HG03521 (cell line): ENCODE data around the gene FUZ.
"Not testable (repeated sequence)": the region's sequence is repeated elsewhere in the genome, so short reads cannot be mapped to it uniquely, and the experiment has no call there.

ENCODE experiments used
- ATAC-seq: cut with Tn5 transposase; IDR thresholded peaks from one replicate; pipeline ENCODE4 v1.9.1; 2021; ENCODE audit warnings: mild to moderate bottlenecking, moderate library complexity; ENCODE audit not compliant: unreplicated experiment

FUZ gene

DNA sequence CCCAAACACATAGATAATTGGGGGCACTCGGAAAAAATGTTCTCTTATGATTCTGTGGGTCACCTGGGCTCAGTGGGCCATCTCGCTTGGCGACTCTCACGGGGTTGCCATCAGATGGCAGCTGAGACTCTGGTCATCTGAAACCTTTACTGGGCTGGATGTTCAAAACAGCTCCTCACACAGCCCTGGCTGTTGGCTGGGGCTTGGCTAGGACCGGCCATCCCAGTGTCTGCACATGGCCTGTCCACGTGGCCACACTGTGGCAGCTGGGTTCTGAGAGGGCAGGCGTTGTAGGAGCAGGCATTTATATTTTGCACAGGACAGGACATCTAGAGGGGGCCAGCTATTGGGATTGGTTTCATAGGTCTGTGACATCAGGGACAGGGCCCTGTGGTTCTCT is 20.5 kb upstream of the FUZ start:
- ATAC-seq = no peak

DNA sequence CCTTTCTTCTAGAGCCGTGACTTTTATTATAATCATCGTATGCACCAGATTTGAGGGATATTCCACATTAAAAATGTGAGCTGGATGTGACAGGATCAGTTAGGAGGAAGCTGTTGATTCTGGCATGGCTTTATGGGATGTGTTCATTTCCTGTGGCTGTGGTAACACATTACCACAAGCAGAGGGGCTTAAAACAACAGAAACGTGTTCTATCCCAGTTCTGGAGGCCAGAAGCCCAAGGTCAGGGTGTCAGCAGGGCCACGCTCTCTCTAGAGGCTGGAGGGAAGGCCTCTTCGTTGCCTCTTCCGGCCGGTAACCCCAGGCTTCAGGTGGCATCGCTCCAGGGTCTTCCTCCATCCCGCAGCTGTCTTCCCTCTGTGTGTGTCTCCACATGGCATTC is 19.5 kb upstream of the FUZ start:
- ATAC-seq = no peak

DNA sequence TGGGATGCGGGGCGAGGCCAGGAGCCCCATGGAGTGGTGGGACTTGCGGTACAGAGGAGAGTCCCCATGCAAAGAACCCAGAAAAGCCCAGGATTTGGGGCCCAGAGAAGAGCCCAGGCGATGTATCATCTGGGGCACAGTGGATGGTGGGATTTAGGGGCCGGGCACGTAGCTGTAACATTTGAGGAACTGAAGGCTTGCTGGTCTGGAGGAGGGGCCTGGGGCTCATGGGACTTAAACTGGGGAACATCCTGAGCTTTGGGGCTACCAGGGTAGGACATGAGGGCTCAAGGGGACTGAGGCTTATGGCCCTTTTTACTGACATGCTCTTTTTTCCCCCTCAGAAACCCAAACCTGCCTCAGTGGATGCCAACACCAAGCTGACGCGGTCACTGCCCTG is 18.5 kb upstream of the FUZ start:
- ATAC-seq = no peak

DNA sequence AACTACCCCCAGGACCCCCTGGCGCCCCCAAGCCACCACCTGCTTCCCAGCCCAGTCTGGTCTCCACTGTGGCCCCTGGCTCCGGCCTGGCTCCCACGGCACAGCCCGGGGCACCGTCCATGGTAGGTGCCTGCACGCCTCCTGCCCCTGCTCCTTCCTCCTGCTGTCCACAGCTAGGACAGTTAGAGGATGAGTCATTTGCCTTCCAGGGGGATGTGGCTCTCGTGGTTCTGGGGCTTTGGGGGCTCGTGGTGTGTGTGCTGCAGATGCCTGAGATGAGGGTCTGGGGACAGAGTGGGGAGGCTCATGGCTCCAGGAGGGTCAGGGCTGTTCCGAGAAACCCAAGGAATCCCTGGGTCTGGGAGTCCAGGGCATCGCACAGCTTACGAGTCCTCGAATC is 17.7 kb upstream of the FUZ start:
- ATAC-seq = no peak

DNA sequence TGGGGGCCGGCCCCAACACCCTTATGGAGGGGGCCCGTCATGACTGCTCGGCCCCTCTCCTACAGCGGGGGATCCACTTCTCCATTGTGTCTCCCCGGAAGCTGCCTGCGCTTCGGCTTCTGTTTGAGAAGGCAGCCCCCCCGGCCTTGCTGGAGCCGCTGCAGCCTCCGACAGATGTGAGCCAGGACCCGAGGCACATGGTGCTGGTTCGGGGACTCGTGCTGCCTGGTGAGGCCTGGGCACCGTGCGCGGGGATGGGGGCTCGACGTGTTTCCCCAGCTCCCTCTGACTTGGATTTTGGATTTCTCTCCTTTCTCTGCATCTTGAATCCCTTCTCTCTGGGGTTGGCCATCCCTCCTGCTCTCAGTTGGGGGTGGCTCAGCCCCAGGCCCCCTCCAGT is 16.6 kb upstream of the FUZ start:
- no peak for ATAC-seq

DNA sequence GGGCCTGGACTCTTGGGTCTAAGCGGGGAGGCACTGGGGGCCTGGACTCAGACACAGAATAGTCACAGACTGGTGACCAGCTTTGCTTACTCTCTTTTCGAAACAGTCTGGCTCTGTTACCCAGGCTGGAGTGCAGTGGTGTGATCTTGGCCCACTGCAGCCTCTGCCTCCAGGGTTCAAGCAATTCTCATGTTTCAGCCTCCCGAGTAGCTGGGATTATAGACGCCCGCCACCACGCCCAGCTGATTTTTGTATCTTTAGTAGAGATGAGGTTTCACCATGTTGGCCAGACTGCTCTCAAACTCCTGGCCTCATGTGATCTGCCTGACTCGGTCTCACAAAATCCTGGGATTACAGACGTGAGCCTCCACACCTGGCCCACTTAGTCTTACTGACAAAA is 16.1 kb upstream of the FUZ start:
- no peak for ATAC-seq

DNA sequence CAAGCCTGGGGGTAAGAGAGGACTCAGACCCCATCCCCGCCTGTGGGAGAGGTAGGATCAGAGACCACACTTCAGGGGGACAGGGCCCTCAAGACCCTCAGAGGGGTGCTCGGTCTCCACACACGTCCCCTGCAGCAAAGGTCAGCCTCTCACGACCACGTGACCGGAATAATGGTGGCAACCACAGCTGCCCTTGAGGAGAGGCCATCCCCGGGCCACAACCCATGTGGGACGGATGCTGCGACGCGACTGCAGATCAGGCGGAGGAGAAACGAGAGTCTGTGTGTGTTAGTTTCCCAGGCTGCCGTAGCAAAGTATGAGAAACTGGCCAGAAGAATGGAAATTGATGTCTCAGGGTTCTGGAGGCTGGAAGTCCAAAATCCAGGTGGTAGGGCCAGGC is 13.9 kb upstream of the FUZ start:
- ATAC-seq = no peak

DNA sequence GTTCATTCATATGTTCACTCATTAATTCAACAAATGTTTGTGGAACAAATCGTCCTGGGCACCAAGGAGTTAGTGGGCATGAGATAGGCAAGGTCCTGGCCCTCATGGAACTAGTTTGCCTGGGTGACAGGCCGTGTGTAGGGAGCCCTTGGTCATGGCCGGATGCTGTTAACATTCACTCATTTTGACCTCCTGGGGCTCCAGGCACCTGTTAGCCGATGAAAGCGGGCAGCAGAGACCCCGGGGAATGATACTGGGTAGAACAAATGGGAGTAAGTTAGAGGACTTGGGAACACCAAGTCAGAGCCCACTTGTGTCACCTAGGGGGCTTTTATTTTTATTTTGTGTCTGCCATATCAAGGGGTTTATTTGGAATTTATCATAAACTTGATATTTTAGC is 11.6 kb upstream of the FUZ start:
- no peak for ATAC-seq

DNA sequence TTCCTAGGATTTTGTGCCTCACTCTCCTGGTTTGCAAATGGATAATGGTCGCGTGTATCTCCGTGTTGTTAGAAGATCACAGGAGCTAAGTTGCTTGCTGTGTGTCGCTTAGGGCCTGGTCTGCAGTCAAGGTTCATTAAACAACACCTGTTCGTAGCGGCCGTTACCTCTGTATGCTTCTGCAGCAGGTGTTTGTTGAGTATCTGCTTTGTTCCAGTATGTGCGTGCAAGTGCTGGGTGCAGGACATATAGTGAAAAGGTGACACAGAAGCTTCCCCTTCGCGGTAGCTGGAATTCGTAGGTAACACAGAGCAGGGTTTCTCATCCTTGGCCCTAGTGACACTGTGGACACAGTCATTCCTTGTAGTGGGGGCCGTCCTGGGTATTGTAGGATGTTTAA is 10.4 kb upstream of the FUZ start:
- ATAC-seq = no peak

DNA sequence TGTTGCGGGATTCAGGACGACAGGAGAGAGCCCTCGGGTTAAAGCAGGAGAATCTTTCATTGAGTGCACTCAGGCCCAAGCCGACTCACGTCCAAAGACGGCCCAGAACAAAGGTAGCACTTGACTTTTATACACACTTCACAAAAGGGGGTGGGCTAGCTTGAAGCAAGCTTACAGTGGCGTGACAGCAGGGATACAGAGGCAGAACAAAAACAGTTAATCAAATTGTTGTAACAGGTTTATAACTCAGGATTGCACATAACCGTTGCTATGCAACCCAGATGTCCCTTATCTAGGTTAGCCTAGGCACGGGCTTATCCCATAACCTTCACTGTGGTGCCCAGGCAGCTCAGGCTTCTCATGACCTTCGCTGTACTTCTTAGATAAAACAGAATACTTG is 7.0 kb upstream of the FUZ start:
- ATAC-seq = no peak

DNA sequence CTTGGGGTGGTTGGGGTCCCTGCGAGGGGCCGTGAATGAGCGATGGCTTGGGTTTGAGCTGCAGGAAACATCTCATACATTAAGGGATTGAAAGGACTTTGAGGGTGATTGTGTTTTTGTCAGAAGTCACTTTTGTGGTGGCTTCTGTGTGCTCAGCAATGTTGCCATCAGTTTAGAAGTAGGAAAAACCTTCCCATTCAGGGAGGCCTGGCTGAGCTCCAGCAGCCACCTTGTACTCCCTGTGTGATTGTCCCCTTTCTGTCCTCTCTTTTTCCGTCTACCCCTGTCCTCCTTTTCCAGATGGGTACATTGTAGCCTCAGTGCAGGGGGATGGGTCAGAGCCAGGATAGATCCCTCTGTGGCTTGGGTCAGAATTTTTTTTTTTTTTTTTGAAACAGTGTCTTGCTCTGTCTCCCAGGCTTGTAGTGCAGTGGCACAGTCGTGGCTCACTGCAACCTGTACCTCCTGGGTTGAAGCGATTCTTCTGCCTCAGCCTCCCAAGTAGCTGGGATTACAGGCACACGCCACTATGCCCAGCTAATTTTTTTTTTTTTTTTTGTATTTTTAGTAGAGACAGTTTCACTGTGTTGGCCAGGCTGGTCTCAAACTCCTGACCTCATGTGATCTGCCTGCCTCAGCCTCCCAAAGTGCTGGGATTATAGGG is 6.5 kb upstream of the FUZ start:
- ATAC-seq = not testable (repeated sequence)

DNA sequence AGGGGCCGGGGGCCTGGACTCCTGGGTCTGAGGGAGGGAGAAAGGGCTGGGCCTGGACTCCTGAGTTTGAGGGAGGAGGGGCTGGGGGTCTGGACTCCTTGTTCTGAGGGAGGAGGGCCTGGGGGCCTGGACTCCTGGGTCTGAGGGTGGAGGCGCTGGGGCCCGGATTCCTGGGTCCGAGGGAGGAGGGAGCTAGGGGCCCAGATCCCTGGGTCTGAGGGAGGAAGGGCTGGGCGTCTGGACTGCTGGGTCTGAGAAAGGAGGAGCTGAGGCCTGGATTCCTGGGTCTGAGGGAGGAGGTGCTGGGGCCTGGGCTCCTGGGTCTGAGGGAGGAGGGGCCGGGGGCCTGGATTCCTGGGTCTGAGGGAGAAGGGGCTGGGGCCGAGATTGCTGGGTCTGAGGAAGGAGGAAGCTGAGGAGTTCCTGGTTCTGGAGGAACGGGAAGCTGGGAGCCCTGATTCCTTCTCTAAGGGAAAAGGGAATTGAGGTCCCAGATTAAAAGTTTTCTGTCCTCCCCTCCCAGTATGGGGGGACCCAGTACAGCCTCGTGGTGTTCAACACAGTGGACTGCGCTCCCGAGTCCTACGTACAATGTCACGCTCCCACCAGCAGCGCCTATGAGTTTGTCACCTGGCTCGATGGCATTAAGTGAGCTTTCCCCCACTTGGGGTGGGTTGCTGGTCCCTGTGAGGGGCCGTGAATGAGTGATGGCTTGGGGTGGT is 5.7 kb upstream of the FUZ start:
- no peak for ATAC-seq

DNA sequence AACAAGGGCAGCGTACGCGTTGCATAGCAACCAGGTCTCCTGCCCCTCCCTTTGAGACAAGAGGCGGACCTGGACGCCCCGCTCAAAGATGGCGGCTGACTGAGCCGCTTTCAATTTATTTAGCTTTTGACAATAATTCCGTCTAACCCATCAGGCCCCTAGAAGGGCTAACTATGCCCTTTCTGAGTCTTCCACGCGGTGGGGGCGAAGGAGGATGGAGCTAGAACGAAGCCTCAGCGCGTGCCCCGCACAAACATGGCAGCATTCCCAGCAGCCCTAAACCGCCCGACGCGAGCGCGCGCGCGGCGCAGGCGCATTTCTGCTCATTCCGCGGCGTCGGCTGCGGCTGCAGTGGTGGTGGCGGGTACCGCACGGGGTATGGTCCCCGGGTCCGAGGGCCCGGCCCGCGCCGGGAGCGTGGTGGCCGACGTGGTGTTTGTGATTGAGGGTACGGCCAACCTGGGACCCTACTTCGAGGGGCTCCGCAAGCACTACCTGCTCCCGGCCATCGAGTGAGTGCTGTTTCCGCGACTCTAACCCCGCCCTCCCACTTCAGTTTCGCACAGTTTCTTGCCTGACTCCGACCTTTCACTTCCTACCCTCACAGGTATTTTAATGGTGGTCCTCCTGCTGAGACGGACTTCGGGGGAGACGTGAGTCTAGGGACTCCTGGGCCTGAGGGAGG is 5.0 kb upstream of the FUZ start, which contains the start of gene MED25:
Gene MED25 (plus strand): TSS at position 326 of the 685 bp plus-strand sequence. CDS start 53 bp downstream, at position 379.
- peak; percentile 62 for ATAC-seq

DNA sequence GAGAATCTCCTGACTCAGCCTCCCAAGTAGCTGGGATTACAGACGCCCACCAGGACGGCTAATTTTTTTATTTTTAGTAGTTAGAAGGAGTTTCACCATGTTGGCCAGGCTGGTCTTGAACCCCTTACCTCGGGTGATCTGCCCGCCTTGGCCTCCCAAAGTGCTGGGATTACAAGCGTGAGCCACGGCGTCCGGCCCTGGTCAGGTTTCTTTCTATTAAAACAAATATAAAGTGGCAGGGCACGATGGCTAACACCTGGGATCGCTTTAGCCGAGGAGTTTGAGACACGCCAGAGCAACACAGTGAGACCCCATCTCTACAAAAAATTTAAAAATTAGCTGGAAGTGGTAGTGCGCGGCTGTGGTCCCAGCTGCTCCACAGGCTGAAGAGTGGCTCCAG is 3.5 kb upstream of the FUZ start:
- no peak for ATAC-seq

DNA sequence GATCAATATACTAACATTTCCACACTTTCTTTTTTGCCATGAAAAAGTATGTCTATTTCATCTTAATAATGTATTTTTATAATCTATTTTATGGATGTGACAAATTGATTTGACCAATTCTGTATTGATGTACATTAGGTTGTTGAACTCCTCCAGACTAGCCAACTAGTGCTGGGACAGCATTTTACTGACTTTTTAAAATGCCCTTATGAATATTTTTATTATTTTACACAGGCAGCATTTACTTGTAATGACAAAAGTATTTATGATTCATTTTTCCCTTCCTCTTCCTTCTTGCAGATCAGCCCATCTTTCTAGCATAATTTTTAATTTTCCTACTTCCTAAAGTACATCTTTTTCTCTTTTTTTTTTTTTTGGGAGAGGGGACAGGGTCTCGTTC is 918 bp upstream of the FUZ start:
- ATAC-seq = no peak

DNA sequence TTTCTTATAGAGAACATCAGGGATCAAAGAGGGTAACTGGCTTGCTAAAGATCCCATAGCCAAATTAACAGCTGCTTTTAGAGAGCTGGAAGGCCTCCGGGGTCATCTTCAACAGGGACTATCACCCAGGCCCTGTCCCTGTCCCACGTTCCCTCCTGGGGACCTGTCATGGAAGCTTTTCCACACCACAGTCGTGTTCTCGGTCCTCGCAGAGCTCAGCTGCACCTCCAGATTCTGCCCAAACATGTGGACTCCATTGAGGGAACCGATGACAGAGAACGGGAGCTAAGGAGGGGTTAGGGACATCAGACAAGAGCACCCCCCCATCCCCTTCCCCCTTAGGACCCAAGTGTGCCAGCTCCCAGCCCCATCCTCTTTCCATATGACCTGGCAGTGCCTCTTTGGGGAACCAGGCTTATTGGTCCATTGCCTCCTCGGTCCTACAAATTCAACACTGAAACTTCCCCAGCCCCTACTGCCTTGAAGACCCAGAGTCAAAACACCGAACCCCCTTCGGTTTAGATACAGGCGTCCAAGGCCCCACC is 568 bp downstream of the FUZ start:
- ATAC-seq = no peak

DNA sequence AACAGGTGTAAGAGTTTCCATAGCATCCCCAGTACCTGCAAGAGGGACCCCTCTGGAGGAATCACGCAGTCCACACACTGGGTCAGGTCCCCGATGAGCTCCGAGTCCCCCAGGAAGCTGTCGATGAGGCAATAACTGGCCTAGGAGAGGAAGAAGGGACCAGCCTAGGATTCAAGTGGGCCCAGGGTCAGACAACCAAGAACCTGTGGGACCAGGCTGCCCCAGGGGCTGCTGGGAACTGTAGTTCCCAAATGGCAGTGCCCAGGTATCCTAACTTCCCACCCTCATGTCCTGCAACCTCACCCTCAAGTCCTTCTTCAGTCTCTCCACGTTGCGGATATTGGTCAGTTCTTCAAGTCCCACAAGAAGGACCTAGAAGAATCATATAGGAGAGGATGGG is 1.8 kb downstream of the FUZ start:
- ATAC-seq = no peak

DNA sequence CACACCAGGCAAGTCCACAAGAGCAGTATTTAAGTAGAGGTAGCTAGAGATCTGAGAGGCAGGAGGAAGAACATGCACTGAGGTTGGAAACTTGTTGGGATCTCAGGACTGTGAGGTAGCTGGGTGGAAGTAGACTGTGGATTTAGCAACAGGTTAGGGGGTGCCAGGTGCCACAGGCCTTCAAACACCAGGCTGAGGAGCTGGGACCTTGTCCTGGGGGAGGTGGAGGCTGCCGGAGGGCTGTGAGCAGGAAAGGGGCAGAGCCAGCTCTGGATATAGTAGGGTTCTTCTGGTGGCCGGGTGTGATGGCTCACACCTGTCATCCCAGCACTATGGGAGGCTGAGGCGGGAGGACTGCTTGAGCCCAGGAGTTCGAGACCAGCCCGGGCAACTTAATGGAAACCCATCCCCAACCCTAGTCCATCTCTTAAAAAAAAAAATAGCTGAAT is 3.1 kb downstream of the FUZ start:
- ATAC-seq = no peak

DNA sequence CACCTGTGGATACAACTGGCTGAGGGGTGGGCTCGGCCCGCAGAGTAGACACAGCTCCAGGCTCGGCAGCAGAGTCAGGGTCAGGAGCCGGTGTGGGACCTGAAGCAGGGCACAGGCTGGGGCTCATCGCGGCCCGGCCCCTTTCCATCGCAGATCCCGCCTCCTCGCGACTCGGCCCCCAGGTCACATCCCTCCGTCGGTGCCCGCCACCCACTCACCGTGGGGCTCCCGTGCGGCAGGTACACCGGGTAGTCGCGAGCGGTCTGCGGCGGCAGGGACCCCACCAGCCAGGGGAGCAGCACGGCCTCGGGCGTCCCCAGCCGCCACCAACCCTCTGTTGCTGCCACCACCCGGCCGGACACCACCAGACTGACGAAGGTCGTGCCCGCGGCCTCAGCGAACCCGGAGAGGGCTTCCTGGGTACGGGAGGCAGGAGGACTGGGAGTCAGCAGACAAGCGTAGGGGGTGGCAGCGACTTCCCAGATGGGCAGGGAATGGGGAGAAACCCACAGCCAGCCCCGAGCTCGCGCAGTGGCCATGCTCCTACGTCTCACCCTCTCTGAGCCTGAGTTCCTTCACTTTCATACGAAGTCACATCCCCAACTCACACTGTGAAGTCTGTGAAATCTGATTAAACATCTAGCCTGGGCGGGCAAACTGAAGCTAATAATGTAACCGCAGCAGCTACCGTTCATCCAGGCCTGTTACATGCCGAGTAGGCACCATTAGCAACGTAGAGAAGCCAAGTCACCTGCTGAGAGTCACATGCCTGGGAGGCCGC is 3.7 kb downstream of the FUZ start:
- no peak for ATAC-seq

DNA sequence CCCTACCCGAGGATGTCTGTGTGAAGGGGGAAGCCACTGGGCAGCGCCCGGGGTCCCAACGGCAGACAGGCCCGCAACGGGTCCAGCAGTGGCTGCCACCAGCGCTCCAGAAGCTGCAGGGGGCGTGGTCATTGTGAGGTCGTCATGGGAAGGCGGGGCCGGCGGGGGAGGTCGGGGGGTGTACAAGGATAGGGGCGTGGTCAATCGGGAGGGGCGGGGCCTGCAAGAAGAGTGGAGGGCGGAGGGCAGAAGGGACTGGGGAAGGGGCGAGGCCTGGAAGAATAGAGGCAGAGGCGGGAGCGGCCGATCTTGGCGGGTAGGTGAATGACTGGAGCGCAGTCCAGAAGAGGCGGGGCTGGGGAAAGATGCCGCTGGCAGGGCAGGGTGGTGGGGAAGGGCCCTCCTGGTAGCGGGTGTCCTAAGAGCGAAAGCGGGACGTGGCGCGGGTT is 4.4 kb downstream of the FUZ start:
- ATAC-seq = no peak
